ENCODE data around the gene SLC12A5. TPM values are rescaled to one million over a fixed set of nuclear protein-coding genes. Genes with fewer than 3 reads are reported as not detected.

SLC12A5 gene
- total RNA-seq, 3 donors from 2014 or later = not detected

GRCh38 chr20:46100988-46101387 lies 72.0 kb downstream of the SLC12A5 start:
- DNase-seq (no peak), ATAC-seq (no peak)
- H3K4me3 Mint-ChIP-seq = no peak overlapping the region
- H3K9me3 Mint-ChIP-seq = no peaks in the 10 kb centered on the region
- H3K27me3 Mint-ChIP-seq (ENCODE audit: low read depth) = peaks cover 56% of the 10 kb centered on the region
- no peaks in the 10 kb centered on the region for H3K4me1 Mint-ChIP-seq (ENCODE audit: low read depth)
- no peaks in the 10 kb centered on the region for H3K36me3 Mint-ChIP-seq (ENCODE audit: insufficient read depth)

- no peaks in the 10 kb centered on the region for H3K36me3 Mint-ChIP-seq (ENCODE audit: insufficient read depth)
- H3K4me3 Mint-ChIP-seq = no peak overlapping the region
- no peaks in the 10 kb centered on the region for H3K9me3 Mint-ChIP-seq
- no peak for ATAC-seq
- no peak for DNase-seq
- H3K4me1 Mint-ChIP-seq (ENCODE audit: low read depth) = no peaks in the 10 kb centered on the region
- H3K27me3 Mint-ChIP-seq (ENCODE audit: low read depth) = peaks cover 62% of the 10 kb centered on the region
These were observed 72.9 kb downstream of the SLC12A5 start for GRCh38 chr20:46101957-46102356.

GRCh38 chr20:46102940-46103339 lies 73.9 kb downstream of the SLC12A5 start:
- Mint-ChIP-seq H3K4me1 (ENCODE audit: low read depth) (no peaks in the 10 kb centered on the region), H3K9me3 (no peaks in the 10 kb centered on the region), H3K27me3 (ENCODE audit: low read depth) (peaks cover 64% of the 10 kb centered on the region), H3K4me3 (no peak overlapping the region), H3K36me3 (ENCODE audit: insufficient read depth) (no peaks in the 10 kb centered on the region)
- no peak for ATAC-seq
- no peak for DNase-seq

GRCh38 chr20:46104262-46104661 lies 75.2 kb downstream of the SLC12A5 start:
- no peak overlapping the region for H3K4me3 Mint-ChIP-seq
- DNase-seq (no peak), ATAC-seq (no peak)
- peaks cover 63% of the 10 kb centered on the region for H3K27me3 Mint-ChIP-seq (ENCODE audit: low read depth)
- H3K36me3 Mint-ChIP-seq (ENCODE audit: insufficient read depth) = no peaks in the 10 kb centered on the region
- H3K4me1 Mint-ChIP-seq (ENCODE audit: low read depth) = peaks cover 3% of the 10 kb centered on the region
- H3K9me3 Mint-ChIP-seq = no peaks in the 10 kb centered on the region

- no peak overlapping the region for H3K4me3 Mint-ChIP-seq
- peaks cover 60% of the 10 kb centered on the region for H3K27me3 Mint-ChIP-seq (ENCODE audit: low read depth)
- no peak for DNase-seq
- H3K9me3 Mint-ChIP-seq = no peaks in the 10 kb centered on the region
- H3K4me1 Mint-ChIP-seq (ENCODE audit: low read depth) = peaks cover 6% of the 10 kb centered on the region
- no peak for ATAC-seq
- no peaks in the 10 kb centered on the region for H3K36me3 Mint-ChIP-seq (ENCODE audit: insufficient read depth)
These were observed 78.0 kb downstream of the SLC12A5 start for GRCh38 chr20:46107061-46107460.

- H3K4me3 Mint-ChIP-seq = no peak overlapping the region
- DNase-seq (no peak), ATAC-seq (peak in 1 of 2 donors; percentile 17)
- peaks cover 52% of the 10 kb centered on the region for H3K27me3 Mint-ChIP-seq (ENCODE audit: low read depth)
- H3K4me1 Mint-ChIP-seq (ENCODE audit: low read depth) = peaks cover 6% of the 10 kb centered on the region
- H3K9me3 Mint-ChIP-seq = no peaks in the 10 kb centered on the region
- no peaks in the 10 kb centered on the region for H3K36me3 Mint-ChIP-seq (ENCODE audit: insufficient read depth)
These were observed 79.4 kb downstream of the SLC12A5 start for GRCh38 chr20:46108435-46108841.

GRCh38 chr20:46108976-46109375 lies 80.0 kb downstream of the SLC12A5 start:
- DNase-seq (no peak), ATAC-seq (no peak)
- Mint-ChIP-seq H3K9me3 (no peaks in the 10 kb centered on the region), H3K4me1 (ENCODE audit: low read depth) (peaks cover 6% of the 10 kb centered on the region), H3K27me3 (ENCODE audit: low read depth) (peaks cover 52% of the 10 kb centered on the region), H3K36me3 (ENCODE audit: insufficient read depth) (no peaks in the 10 kb centered on the region), H3K4me3 (no peak overlapping the region)

Other genes with a start within 250 kb of the SLC12A5 start
- gene WFDC3, start 237.3 kb upstream of the SLC12A5 start, total RNA-seq = not detected
- gene DNTTIP1, start 237.3 kb upstream of the SLC12A5 start, total RNA-seq = 10 to 100 TPM; 33.9 to 39.6 (median 38.5) TPM
- 10 to 100 TPM; 10.5 to 19.4 (median 18.4) TPM for gene UBE2C, start 216.6 kb upstream of the SLC12A5 start, total RNA-seq
- not detected for gene TNNC2, start 201.9 kb upstream of the SLC12A5 start, total RNA-seq
- under 1 TPM; 0.83 to 0.98 (median 0.87) TPM for gene SNX21, start 195.4 kb upstream of the SLC12A5 start, total RNA-seq
- gene ACOT8, start 171.8 kb upstream of the SLC12A5 start, total RNA-seq = 10 to 100 TPM; 18.0 to 21.0 (median 18.2) TPM
- gene ZSWIM3, start 171.6 kb upstream of the SLC12A5 start, total RNA-seq = 1 to 10 TPM; 3.0 to 3.9 (median 3.3) TPM
- gene ZSWIM1, start 148.0 kb upstream of the SLC12A5 start, total RNA-seq = 10 to 100 TPM; 10.8 to 11.9 (median 10.9) TPM
- under 1 TPM; 0.63 to 0.73 (median 0.73) TPM for gene SPATA25, start 141.6 kb upstream of the SLC12A5 start, total RNA-seq
- gene NEURL2, start 138.0 kb upstream of the SLC12A5 start, total RNA-seq = 1 to 10 TPM; 1.3 TPM
- gene CTSA, start 137.9 kb upstream of the SLC12A5 start, total RNA-seq = 10 to 100 TPM; 56.5 to 63.1 (median 57.3) TPM
- 1 to 10 TPM; 3.1 to 4.2 (median 3.3) TPM for gene PLTP, start 117.1 kb upstream of the SLC12A5 start, total RNA-seq
- gene PCIF1, start 94.5 kb upstream of the SLC12A5 start, total RNA-seq = 10 to 100 TPM; 24.4 to 28.9 (median 28.4) TPM
- 10 to 100 TPM; 39.7 to 46.4 (median 41.6) TPM for gene ZNF335, start 57.0 kb upstream of the SLC12A5 start, total RNA-seq
- under 1 TPM in 2 of 3 donors, not detected in 1; 0.08 to 0.10 TPM for gene MMP9, start 20.3 kb upstream of the SLC12A5 start, total RNA-seq
- 10 to 100 TPM; 38.2 to 45.0 (median 43.3) TPM for gene NCOA5, start 60.7 kb downstream of the SLC12A5 start, total RNA-seq
- 10 to 100 TPM in 2 of 3 donors, 1 to 10 TPM in 1; 7.6 to 29.2 (median 10.6) TPM for gene CD40, start 89.1 kb downstream of the SLC12A5 start, total RNA-seq

Data from activated T-cell treated with anti-CD3 and anti-CD28 coated beads, Interleukin-2, amount 50 U/mL, for 4 hours (primary cell).